GM18861 (cell line): Measurements from ENCODE around the gene ARHGAP27.
"Not testable (repeated sequence)": the region's sequence is repeated elsewhere in the genome, so short reads cannot be mapped to it uniquely, and the experiment has no call there.

Experiments
- ATAC-seq: cut with Tn5 transposase; IDR thresholded peaks from one replicate; pipeline ENCODE4 v1.9.1; 2021; ENCODE audit not compliant: unreplicated experiment

ARHGAP27 gene

DNA sequence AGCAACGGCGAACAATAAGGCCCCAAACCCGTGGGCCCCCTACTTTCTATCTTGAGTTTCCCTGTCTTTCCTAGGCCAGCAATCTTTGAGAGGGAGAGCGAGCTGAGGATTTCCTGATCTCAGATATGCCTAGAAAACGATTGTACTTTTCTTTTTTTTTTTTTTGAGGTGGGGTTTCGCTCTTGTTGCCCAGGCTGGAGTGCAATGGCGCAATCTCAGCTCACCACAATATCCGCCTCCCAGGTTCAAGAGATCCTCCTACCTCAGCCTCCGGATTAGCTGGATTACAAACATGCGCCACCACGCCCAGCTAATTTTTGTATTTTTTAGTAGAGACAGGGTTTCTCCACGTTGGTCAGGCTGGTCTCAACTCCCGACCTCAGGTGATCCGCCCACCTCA, 15.0 kb upstream of the ARHGAP27 start:
- ATAC-seq, result not testable (repeated sequence)

DNA sequence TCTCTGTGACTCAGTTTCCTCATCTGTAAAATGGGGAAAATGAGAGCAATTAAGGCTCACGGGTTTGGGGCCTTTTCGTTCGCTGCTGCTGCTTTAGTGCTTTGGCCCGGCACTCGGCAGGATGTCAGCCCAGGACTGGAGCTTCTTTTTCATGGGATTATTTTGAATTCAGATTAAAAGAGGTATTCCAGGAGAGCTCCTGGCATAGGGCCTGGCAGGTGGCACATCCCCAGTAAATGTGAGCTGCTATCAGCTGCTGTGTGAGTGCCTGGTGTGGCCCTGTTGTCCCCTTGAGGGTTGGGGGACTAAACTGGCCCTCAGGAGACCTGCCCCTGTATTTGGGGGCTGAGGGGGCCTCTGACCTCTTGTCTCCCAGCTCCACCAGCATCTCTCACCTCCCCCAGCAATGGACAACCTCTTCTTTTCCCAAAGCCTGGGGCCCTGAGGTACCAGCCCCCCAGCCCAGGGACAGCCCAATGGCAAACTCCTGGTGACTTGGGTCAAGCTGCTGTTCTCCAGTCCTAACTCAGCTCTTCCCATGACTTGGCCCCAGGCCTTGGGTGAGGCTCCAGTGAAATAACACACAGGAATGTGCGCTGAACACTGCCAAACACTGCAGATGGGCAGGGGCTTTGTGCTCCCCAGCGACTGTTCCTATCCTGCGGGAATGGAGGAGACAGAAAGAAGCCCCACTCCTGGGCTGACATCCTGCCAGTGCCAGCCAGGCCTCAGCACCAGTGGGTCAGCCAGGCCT, 14.4 kb upstream of the ARHGAP27 start:
- not testable (repeated sequence) for ATAC-seq

DNA sequence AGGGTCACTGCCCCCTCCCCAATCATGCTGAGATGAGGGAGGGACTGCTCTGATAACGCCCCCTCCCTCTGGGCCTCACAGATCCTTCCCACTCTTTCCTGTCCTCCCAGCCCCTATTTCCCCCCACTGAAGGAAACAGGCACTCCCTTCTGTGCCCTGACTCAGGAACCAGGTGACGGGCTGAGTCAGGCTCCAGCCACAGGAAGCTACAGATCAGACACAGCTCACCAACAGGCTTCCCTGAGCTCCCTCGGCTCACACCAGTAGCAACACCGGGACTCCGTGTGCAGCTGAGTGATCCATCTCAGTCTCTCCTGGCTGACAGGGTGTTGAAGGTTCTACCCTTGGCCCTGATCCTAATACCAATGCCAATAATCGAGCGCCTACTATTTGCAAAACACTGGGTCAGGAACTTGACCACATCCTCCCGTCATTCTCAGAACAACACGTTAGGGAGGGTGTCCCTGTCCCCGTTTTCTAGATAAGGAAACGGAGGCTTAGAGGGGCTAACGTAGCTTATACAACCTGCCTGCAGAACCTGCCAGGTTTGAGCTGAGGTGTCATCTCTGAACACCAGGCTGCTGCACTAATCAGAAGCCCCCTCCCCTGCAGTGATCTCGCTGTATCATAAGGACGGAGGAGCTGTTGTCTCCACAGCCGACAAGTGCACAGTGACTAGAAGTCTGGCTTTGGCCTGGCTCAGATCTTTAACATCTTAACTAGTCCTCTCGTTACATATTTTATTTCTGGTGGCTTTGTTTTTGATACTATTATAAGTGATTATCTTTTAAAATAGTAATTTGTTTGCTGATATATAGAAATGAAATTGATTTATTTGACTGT, 13.5 kb upstream of the ARHGAP27 start:
- not testable (repeated sequence) for ATAC-seq

DNA sequence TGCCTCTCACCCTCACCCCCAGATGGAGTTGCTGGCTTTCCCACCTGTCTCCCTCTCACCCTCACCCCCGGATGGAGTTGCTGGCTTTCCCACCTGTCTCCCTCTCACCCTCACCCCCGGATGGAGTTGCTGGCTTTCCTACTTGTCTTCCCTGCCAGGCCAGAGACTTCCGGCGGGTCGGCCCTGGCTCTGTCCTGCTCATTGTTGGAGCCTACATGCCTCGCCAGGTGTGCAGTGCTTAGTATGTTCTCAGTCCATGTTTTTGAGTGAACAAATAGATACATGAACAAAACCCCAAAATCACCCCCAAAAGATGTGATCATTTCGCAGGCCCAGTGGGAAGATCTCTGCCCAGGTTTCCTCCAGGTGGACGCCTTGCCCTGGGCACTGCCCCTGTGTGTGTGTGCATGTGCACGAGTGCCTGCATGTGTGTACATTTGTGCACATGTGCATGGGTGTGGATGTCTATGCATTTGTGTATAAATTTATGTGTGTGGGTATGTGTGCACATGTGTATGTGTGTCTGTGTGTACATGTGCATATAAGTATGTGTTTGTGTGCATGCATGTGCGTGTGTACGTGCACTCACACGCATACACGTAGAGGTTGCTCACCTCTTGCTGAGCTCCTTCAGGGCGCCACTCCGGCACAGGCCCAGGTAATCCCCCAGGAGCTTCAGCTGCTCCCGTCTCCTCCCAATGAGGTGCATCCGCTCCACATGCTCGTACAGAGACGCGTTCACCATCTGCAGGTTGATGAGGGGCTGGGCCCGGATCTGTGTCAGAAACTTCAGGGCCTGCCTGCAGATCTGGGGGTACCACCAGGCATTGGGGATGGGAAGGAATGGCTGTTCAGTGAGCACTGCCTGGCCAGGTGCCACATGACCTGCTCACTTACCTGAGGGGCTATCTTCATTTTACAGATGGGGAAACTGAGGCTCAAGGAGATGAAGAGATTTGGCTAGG, 12.5 kb upstream of the ARHGAP27 start:
- not testable (repeated sequence) for ATAC-seq

DNA sequence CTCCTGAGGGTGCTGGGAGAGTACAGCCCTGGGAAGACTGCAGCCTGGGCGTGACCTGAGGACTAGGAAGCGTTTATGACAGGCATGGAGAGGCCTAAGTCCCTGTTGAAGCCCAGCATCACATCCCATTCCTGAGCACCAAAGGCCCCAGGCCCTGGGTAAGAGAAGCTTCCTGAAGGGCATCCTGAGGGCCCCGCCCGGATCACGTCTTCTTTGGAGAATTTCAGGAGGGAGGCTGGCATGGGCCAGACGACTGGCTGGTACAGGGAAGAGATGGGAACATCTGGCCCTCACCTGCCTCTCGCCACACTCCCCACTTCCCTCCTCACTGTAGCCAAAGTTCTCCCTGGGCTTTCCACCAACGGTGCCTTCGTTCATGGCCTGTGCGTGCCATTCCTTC, 11.6 kb upstream of the ARHGAP27 start:
- ATAC-seq, result not testable (repeated sequence)

DNA sequence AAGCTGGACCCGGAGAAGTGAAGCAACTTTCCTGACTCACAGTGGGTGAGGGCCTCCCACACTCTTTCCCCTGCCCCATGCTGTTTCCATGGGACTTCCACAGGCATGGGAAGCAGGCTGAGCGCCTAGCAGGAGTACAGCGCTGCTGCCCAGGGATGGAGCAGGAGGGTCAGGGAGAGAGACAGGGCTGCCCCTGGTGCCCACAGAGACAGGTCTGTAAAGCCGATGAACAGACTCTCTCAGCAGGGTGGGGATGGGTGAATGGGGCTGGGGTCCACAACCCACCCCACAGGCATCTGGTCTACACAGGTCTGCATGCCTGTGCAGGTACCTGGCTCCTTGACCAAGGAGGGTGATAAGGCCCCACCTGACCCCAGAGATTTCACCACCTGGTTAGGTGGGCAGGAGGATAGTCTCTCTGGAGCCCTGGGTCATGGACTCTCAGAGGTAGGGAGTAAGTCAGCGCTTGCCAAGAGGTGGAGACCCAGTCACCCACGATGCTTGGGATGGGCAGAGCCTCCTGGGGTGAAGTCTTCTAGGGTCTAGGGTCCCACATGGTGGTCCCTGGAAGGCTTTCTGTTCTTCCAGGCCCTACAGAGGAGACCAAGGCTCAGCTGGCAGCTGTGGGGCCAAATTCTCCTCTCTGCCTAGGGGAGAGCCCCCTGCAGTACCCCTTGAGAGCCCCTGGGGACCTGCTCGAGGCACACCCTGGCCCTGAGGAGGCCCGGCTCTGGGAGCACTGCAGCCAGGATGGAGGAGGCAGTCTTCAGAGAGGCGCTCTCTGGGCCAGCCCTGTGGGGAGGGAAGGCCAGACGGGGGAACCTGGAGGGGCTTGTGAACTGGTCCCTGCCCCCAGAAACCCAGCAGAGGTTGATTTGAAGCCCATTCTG, 10.9 kb upstream of the ARHGAP27 start:
- not testable (repeated sequence) for ATAC-seq

DNA sequence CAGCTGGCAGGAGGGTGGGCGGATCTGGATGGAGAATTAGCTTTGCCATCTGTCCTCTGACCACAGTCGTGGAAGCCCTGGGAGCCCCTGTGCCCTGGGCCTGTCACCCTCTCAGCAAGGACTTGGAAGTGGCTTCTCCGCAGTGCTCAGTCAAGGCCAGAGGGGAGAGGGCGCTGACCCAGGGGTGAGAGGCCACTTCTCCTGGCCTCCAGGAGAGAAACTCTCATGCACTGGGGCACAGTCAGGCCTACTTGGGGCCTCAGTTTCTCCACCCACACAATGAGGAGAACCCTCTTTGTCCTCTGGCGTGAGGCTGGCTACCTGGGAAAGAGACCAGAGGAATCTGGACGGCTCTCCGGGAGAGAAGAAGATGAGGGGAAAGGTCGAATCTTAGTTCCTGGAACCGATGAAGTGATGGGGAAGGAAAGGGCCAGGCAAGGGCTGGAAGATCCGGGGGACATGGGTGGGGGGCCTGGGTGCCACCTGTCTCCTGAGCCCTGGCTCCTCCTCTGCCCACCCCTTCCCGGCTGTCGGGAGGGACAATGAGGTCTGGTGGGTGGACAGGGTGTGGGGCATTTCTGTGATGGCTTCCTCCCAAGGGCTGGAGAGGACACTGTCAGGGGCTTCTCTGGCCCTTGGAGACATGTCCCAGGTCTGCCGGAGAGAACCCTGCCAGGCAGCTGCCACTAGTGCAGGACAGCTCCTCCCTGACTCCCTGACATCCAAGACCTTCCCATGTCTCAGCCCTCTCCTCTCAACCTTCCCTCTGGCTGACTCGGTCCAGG, 9.0 kb upstream of the ARHGAP27 start:
- ATAC-seq, result no peak

DNA sequence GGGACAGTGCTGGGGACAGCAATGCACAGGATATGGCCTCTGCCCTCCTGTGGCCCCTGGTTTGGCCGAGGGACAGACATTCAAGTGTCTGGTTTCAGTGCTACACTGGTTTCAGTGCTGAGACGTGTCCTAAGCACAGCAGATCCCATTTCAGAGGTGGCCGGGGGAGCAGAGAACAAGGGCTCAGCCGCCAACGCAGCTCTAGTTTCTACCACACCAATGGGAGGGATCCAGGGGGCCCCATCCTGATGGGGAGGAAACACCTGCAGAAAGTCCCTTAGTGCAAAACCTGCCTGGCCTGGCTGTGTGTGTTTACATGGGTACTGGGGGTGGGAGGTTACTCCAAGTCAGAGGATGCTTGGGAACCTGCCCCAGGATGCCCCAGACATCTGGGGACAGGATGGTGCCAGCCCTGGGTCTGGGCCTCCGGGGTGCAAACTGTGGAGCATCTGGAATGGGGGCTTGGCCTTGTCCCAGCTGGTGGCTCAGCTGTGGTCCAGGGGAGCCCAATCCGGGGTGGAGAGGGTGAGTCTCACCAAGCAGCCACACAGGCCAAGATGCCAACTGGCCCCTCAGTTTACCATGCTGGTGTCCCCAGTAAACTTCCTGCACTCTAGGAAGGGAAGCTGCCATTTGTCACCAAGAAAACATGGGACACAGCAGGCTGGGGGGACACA, 8.3 kb upstream of the ARHGAP27 start:
- ATAC-seq, result peak; percentile 47

DNA sequence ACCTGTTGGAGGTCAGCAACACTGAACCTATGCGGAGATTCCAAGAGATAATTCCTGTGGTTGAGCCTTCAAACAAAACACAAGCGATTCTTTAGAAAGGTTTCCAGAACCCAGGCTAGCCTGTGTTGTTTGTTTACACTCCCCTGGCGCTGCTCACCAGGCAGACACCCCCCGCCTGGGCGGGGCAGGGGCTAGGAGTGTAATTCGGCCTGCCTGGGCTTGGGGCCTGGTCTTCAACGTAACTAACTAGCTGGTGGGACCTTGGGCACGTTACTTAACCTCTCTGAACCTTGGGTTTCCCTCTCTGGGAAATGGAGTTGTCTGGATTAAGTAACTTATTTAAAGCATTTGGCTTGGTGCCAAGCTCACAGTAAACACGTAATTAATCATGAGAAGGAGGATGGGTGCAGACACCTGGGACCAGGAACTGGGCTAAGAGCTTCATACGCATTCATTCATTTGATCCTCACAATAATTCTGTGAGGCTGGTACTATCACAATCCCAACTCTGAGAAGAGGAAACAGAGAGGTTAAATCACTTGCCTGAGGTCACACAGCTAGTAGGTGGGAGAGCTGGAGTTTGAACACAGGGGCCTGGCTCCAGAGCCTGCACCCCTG, 7.6 kb upstream of the ARHGAP27 start:
- no peak for ATAC-seq

DNA sequence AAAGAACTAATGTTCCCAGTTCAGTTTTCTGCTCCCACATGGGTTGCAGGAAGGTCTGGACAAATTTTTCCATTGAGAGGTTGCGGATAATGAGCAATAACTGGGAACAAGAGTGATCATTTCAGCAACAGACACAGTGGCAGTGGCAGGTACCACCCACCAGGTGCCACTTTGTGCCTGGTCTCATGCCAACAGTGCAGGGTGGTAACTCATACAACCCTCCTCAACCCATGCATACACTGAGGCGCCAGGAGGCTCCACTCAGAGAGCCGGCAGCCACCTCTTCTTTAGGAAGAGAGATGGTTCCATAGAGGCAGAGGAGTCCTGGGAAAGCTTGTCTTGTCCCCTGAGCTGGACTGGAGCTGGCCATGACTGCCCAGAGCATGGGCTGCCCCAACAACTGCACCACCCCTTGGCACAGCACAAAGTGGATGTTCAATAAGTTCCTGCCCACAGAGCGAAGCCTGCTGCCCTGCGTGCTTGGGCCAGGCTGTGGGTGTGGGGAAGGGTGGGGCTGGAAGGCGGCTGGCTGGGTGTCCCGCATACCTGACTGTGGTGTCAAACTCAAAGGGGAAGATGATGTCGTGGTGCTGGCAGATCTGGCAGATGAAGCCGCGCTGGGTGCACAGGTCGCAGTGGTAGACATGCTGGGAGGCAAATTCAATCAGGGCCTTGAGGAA, 6.4 kb upstream of the ARHGAP27 start:
- no peak for ATAC-seq

DNA sequence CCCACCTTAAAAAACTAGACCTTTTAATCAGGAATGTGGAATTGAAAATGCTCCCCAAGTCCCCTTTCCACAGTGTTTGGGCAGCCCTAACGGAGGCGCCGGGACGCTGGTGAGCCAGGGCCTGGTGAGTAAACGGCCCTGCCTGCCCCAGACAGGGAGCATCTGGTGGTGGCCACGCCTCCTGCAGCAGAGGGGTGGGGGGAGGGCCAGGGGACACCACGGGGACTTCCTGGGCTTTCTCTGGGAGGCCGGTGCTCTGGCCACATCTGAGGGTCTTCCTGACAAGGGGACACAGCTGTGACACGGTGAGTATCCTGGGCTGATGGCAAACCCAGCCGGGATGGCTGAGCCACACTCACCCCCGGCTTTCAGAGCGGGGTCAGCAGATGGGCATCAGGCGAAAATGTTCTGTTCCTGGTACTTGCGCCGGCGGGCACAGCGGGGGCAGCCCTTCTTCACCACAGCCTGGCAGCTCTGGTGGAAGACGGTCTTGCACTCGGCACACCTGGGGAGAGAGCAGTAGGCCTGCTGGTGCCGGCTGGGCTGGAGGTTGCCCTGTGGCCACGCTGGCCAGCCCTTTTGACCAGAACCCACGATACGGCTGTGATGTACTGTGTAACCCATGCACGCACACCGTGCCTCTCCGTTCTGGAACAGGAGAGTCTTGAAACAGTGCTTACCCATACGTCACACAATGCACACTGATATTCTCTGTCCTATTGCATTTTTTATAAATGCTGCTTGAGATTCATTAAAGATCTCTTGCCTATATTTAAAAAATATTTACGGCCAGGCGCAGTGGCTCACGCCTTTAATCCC, 5.0 kb upstream of the ARHGAP27 start:
- no peak for ATAC-seq

DNA sequence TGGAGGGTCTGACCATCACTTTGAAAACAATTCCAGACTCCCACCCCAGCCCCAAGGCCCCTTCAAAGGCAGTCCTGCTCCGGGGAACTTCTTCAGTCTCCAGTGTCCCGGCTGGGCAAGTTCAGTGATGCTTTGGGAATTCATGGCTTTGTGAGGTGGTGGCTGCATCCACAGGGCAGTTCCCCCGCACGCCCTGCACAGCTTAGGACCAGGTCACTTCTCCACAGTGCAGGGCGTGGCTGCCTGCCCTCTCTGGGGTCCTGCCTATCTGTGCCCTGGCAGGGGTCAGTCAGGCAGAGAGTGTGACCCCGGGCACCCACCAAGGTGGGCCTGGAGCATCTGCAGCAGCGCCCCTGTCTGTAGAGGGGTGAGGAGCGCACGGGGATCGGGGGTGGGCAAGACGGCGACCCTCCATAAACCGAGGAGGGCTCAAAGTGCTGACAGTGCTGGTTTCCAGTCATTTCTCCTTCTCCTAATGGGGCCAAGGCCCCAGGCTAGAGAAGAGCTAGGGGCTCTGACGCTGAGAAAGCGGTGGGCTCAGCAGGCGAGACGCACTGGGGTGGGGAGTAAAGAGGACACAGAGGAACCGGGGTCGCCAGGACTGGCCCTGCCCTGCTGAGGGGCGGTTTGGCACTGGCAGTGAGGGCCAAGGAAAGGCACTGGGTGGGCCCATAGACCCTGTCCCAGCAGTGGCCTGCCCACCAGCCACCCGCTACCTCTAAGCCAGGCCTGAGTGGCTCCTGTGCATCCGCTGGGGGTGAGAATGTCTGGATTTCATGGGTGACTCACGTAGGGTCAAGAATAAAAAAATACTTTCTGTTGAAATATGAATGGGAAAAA, 4.2 kb upstream of the ARHGAP27 start:
- no peak for ATAC-seq

DNA sequence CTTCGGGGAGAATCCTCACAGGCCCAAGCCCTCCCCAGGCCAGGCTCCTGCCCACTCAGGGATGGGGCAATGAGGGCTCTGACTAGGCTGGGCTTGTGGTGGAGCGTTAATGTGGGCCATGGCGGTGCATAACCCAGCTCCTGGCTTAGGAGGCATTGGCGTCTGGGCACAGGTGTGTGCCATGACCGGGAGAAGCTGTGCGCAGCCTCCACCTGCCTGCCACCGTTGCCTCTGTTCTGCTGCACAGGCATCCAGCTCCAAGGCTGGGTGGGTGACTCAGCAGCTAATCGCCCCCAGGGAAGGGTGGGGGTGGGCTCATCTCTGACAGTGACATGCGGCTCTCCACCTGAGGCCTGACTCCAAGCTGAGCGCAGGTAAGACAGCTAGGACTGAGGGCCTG, 3.5 kb upstream of the ARHGAP27 start:
- ATAC-seq, result no peak

DNA sequence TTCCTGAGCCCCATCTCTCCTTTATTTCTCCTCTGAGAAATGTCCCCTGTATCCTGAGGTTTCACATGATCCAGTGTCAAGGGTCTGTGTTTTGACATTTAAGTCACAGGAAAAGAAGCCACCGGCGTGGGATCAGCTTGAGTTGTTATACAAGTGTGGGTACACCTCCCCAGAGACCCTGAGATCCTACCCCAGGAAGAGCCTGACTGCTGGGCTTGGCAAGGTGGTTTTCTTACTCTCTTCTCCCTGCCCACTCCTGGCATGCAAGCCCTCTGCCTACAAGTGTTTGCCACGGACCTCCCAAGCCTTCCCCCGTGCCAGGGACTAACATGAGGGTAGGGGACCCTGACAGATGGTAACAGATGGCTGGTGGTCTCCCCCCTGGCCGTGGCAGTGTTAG, 2.8 kb upstream of the ARHGAP27 start:
- ATAC-seq, result no peak

DNA sequence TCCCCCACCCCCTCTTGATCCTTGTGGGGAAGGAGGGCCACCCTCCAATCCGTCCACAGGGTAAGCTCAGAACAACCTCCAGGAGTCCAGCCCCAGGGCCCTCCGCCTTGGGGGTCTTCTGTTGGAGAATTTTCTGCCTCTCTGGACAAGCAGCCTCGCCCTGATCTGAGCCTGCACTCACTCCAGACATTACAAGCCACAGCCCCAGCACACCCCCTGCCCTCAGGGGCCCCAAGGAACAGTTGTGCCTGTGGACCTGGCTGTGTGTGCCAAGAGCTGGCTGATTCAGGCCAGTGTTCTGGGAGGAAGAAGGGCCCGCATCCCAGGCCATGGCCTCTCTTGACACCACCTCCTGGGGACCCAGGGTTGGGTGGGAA, 477 bp upstream of the ARHGAP27 start:
- no peak for ATAC-seq
